ENCODE measurements around the gene ACYP2.

Gene ACYP2

GRCh38 chr2:54164106-54164505, 48.7 kb downstream of the ACYP2 start:
- DNase-seq: no peak

- DNase-seq: no peak
These were observed 50.8 kb downstream of the ACYP2 start for GRCh38 chr2:54166121-54166773.

- peak; percentile 9 for DNase-seq
These were observed 61.2 kb downstream of the ACYP2 start for GRCh38 chr2:54176577-54176976.

- DNase-seq: no peak
These were observed 67.9 kb downstream of the ACYP2 start for GRCh38 chr2:54183281-54183680.

GRCh38 chr2:54183972-54184371, 68.6 kb downstream of the ACYP2 start:
- no peak for DNase-seq

- no peak for DNase-seq
These were observed 69.7 kb downstream of the ACYP2 start for GRCh38 chr2:54185105-54185504.

- DNase-seq: no peak
These were observed 71.9 kb downstream of the ACYP2 start for GRCh38 chr2:54187331-54187730.

- no peak for DNase-seq
These were observed 74.1 kb downstream of the ACYP2 start for GRCh38 chr2:54189539-54189938.

GRCh38 chr2:54191361-54192135, 76.1 kb downstream of the ACYP2 start:
- DNase-seq: no peak

GRCh38 chr2:54194761-54195750, 79.6 kb downstream of the ACYP2 start:
- no peak for DNase-seq

GRCh38 chr2:54196646-54197045, 81.2 kb downstream of the ACYP2 start:
- no peak for DNase-seq

GRCh38 chr2:54204476-54204875, 89.1 kb downstream of the ACYP2 start:
- DNase-seq: no peak

GRCh38 chr2:54206596-54206995, 91.2 kb downstream of the ACYP2 start:
- DNase-seq: no peak

- DNase-seq: no peak
These were observed 92.3 kb downstream of the ACYP2 start for GRCh38 chr2:54207666-54208195.

- no peak for DNase-seq
These were observed 93.2 kb downstream of the ACYP2 start for GRCh38 chr2:54208364-54209240.

GRCh38 chr2:54209379-54209778, 94.0 kb downstream of the ACYP2 start:
- DNase-seq: no peak

GRCh38 chr2:54212456-54212855, 97.0 kb downstream of the ACYP2 start:
- DNase-seq: no peak

- no peak for DNase-seq
These were observed 97.7 kb downstream of the ACYP2 start for GRCh38 chr2:54213082-54213481.

GRCh38 chr2:54224997-54225396, 109.6 kb downstream of the ACYP2 start:
- DNase-seq: no peak

- no peak for DNase-seq
These were observed 110.8 kb downstream of the ACYP2 start for GRCh38 chr2:54226260-54226659.

GRCh38 chr2:54227798-54228197, 112.4 kb downstream of the ACYP2 start:
- DNase-seq: no peak

- no peak for DNase-seq
These were observed 113.5 kb downstream of the ACYP2 start for GRCh38 chr2:54228945-54229344.
